Glomerular visceral epithelial cell (primary cell): ENCODE data around the gene ACTN2.

Experiments
- DNase-seq: peaks from one replicate; pipeline ENCODE4 v3.0.0-alpha.2; 2016; ENCODE audit errors: extremely low spot score

Gene ACTN2

DNA sequence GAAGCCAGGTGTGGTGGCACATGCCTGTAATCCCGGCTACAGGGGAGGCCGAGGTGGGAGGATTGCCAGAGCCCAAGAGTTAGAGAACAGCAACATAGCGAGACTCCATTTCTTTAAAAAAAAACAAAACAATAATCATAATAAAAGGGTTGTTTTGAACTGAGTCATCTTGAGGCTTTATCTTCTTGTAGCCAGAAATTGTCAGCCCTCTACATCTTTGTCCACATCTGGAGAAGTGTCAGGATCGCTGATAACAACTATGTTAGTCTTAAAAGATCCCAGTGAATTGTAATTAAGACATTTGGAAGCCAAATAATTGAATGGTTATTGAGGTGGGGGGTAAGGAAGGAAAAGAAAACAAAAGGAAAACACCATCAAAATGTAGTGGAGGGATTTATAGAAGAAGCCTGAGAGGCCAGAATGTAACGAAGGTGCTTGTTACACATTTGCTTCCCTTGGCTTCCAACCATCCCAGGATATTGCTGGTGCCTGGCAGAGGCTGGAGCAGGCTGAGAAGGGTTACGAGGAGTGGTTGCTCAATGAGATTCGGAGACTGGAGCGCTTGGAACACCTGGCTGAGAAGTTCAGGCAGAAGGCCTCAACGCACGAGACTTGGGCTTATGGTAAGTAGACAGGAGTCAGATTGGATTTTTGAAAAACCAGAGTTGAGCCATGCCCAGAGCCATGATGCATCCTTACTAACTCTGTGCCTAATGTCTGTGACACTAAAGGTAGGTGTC lies 56.3 kb downstream of the ACTN2 start:
- no peak for DNase-seq

DNA sequence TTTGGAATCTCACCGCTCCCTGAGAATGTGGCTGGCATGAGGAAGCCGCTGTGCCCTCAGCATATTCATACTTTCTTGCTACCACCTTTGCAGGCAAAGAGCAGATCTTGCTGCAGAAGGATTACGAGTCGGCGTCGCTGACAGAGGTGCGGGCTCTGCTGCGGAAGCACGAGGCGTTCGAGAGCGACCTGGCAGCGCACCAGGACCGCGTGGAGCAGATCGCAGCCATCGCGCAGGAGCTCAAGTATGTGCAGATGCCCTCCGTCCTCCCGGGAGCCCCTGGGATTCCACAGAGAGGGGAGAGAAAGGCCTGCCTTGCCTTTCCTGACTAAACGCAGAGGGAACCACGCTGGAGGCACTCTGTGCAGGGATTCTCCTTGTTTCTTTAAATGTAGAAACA lies 58.2 kb downstream of the ACTN2 start:
- no peak for DNase-seq

DNA sequence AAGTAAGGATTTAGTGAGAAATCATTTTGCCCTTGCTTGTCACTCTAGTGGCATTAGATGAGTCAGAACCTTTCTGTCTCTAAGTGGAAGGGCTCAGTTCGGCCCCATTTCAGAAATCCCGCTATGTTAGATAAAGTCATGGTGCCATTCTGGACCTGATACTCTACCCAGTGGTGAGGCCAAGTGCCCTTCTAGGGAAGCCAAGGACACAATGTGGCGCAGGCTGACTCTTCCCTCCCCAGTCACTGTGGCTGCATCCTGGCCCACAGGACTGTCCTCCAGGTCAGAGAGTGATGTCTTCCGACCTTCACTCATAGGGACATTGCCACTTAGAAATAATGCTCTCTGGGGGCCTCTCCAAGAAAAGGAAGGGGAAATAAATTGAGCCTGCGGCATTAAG lies 60.5 kb downstream of the ACTN2 start:
- no peak for DNase-seq

DNA sequence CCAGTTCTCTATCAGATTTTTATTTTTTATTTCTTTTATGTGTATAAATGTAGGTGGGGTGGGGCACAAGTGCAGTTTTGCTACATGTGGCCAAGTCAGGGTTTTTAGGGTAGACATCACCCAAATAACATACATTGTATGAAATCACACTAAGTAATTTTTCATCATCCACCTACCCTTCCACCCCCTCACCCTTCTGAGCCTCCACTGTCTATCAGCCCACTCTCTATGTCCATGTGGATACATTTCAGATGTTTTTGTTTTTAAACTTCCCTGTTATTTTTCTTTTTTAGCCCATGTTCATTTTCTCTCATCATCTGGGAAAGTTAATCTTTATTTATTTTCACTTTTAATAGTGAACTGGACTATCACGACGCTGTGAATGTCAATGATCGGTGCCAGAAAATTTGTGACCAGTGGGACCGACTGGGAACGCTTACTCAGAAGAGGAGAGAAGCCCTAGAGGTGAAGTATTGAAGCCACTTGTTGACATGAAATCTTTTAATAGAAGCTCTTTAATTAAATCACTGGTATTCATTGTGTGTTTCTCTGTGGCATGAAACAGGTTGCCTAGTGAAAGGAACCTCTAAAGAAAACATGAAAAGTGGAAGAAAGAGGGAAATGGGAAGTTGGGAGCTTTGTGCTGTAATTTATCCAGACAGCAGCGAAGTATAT lies 61.1 kb downstream of the ACTN2 start:
- DNase-seq, result no peak

DNA sequence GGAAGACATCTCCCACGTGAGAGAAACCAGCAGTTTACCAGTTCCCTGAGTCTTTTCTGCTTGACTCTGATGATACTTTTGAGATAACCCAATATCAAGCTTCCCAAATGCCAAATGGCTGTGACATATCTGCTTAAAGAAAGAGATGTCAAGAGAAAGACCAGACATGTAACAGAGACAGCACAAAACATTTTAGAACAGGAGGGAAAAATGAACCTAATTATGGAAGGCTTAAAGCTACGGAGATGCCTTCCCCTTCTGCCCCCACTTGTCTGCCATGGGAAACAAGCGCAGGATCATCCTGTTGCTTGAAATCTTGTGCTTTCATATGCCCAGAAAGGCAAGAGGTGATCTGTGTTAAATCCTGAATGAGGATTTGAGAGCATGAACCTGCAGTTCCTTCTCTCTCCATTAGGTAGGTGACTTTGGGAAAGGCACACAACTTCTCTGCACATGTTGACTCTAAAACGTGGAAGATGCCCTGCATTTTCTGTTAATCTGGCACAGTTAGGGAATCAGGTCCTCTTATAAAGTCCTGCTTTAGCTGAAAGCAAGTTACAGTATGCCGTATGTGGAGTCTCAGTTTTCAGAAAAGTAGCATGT lies 62.1 kb downstream of the ACTN2 start:
- no peak for DNase-seq

DNA sequence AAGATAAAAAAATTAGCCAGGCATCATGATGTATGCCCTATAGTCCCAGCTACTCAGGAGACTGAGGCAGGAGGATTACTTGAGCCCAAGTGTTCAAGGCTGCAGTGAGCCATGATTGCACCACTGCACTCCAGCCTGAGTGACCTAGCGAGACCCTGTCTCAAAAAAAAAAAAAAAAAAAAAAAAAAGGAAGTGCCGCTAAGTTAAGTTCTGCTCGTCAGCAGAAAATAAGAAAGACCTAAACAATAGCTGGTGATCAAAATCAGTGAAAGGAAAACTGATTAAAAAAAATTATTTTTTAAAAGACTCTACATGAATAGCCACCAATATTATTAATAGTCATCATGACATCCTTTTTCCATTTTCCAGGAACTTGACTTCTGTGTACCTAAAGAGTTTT lies 64.6 kb downstream of the ACTN2 start:
- DNase-seq, result no peak

DNA sequence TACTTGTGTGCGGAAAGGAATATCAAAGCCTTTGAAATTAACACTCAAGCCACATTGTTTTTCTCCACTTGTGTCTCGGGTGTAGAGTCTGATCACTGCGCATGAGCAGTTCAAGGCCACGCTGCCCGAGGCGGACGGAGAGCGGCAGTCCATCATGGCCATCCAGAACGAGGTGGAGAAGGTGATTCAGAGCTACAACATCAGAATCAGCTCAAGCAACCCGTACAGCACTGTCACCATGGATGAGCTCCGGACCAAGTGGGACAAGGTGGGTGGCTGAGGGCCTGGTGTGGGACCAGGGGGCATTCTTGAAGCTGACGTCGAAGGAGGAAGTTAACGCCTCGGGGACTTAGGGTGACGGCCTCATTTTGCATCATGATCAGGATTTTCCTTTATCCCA lies 65.1 kb downstream of the ACTN2 start:
- DNase-seq, result no peak

DNA sequence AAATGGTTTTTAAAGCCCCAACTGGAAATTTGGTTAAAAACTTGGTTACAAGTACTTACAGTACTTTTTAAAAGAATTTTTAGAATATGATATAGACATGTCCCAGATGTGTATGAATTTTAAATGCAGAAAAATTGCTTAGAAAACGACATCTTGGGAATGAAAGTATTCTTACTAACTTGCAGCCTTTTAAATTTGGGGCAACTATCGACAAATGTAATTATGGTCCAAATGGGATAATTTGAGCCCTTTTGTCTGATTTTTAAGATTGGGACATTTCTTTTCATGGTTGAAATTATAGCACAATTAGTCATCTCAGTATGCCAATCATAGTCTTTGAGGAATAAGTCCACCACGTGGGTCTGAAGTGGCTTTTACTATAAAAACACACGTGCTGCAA lies 65.6 kb downstream of the ACTN2 start:
- no peak for DNase-seq

DNA sequence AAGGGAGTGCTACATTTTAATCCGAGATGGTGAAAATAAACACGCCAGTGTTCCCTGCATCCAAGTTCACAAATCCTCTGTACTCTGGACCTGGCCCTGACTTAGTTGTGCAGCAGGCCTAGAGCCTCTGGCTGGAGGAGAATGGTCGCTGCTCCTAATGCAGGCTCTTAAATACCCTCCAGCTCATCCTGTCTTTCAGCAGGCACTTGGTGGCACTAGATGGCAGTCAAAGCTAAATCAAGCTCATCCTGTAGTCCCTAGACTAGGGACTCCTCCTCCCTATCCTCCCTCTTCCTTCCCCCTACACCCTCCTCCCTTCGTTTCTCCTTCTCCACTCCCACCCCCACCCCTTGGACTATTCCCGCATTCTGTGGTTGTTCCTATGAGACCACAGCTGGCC lies 67.2 kb downstream of the ACTN2 start:
- peak; percentile 25 for DNase-seq

DNA sequence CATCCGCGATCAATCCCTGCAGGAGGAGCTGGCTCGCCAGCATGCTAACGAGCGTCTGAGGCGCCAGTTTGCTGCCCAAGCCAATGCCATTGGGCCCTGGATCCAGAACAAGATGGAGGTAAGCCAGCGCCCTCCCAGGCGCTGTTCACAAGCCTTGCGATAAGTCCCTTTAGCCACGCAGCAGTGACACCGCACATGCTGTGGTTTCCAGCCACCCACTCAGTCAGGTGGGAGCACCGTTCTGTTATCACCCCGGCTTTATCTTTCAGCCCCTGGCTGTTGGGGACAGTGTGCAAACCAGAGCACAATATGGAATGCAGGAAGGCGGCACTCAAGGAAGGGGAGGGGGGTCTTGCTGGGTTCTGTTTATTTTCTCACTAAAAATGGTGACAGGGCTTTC lies 67.7 kb downstream of the ACTN2 start:
- DNase-seq, result no peak

DNA sequence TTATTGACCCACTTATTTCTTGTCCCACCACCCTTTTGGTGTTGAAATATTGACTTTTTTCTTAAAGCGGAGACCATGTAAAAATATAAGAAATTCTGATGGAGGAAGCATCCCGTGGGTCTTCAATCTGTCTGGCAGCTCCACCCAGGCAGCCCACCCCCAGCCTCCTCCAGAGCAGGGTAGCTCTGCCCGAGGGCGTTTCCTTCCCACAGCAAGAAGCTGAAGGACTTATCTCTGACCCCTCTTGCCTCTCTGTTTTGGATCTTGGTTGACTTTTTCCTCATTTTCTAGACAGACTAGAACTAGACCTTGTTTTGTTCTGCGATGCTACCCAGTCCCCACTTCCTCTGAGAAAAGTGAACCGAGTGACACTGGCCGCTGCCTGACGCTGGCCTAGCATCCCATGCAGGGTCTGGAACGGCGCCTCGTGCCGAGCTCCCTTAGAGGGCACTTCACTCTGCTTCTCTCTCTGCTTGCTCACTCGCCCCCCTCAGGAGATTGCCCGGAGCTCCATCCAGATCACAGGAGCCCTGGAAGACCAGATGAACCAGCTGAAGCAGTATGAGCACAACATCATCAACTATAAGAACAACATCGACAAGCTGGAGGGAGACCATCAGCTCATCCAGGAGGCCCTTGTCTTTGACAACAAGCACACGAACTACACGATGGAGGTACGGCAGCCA lies 68.4 kb downstream of the ACTN2 start:
- no peak for DNase-seq

DNA sequence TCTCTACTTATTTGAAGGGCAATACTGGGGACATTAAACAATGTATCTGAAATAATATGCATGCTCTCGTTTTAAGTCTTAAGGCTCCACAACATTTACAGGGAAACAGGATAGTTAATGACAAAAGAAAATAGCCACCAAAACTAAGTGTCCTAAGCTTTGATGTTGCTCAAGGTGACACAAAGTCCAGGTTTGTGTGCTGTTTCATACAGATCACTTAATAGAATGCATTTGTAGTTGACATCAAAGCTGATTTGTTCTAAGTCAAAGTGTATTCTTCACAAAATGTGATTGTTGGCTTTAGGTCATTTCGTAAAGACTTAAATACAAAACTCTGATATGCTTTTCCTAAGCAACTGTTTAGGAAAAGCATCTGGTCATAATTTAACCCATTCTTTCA lies 71.3 kb downstream of the ACTN2 start:
- no peak for DNase-seq

DNA sequence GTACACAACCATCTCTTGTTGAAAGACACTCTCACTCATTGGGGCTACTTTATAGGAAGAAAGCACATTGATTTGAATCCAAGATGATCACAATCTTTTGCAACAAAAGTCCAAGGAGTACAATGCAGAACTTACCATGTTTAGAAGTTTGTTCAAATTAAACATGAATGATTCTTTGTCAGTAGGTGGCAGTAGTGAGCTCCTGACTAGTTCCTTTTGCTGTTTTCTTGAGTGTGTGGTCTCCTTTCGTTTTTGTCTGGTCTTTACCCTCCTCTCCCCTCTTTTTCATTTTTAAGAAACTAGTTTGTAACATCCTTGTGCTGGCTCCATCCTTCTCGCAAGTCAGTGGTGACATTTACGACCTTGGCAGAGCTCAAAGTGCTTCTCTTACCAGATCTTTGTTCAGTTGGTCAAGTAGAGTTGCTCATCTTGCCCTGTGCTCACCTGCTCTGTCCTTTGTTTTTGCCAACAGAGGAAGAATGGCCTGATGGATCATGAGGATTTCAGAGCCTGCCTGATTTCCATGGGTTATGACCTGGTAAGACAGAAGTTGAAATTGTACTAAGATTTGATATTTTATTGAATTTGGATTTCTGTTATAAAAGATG lies 73.1 kb downstream of the ACTN2 start:
- peak; percentile 36 for DNase-seq

DNA sequence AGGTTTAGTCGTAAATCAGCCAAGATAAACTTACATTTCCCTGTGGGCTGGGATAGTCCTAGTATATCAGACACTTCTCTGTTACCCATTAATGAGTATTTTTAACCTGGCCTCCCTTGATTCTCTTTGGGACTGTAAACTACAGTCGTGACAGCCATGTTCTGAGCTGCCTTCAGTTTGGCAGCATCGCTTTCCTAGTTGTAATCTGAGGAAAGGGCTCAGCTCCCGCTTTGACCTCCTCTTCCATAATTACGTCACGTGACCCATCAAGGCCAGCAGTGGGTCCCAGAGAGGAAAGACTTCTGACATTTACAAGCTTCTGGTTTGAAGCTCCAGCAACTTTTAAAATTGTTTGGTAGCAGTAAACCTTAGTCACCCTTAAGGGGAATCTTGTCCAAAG lies 74.2 kb downstream of the ACTN2 start:
- DNase-seq, result no peak

DNA sequence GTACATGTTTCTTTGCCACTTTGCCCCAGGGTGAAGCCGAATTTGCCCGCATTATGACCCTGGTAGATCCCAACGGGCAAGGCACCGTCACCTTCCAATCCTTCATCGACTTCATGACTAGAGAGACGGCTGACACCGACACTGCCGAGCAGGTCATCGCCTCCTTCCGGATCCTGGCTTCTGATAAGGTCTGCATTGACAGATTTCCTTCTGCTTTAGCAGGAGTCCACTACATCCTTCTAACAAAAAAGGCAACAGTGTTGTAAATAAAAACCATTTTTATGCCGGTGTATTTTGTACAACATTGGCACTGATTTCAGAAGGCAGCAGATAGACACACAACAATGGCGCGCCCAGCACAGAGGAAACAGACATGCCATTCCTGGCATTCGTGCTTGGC lies 74.7 kb downstream of the ACTN2 start:
- no peak for DNase-seq

DNA sequence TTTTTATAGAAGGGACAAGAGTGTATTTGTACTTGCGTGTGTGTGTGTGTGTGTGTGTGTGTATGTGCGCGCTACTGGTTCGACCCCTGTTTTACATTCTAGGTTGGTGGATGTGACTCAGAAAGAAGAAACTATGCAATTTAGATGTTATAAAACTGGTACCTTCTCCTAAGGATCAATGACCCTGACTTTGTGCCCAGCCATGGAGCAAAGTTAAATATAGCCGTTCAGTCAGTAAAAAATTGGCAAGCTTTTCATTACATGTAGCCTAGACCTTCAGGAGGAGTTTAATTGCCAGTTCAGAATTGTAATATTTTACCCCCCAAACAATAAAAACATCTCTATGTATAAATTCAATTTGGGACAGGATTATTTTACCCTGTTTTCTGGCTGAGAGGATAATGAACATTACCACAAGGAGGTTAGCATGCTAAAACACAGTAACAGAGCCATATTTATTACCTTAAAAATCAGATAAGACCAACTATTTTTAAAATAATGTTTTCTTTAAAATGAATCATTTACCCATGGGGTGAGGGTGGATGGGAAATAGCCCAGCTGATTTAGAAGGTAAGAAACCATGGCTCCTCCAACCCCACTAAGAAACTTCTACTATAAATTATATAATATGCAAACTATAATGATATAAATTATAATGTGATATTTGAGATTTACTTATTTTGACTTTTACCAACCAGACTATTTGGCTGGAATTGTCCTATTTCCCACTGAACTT lies 75.3 kb downstream of the ACTN2 start:
- no peak for DNase-seq

DNA sequence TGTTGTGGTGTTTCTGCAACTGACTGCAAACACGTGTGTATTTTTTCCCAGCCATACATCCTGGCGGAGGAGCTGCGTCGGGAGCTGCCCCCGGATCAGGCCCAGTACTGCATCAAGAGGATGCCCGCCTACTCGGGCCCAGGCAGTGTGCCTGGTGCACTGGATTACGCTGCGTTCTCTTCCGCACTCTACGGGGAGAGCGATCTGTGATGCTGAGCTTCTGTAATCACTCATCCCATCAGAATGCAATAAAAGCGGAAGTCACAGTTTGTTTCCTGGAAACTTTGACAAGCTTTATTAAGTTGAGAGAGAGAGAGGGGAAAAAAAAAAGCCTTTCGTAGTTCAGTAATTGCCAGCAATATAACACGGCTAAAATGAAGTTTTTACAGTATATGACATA lies 76.1 kb downstream of the ACTN2 start:
- DNase-seq, result no peak

DNA sequence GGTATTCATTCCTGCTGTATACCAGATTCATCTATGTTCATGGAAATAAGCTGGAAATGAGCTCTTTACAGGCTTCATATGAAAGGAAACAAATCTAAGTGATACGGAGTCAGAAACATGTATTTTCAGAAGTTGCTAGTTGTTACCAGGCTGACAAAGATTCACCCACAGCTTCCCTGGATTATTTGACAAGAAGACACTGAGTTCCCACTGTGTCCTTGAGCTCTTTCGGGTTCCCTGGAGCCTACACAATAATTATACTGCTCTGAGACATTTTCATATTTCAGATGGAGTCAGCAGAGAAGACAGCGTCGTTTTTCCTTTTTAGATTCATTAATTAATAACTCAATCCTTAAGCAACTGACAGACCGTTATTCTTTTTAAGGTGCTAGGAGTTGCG lies 79.5 kb downstream of the ACTN2 start:
- no peak for DNase-seq

DNA sequence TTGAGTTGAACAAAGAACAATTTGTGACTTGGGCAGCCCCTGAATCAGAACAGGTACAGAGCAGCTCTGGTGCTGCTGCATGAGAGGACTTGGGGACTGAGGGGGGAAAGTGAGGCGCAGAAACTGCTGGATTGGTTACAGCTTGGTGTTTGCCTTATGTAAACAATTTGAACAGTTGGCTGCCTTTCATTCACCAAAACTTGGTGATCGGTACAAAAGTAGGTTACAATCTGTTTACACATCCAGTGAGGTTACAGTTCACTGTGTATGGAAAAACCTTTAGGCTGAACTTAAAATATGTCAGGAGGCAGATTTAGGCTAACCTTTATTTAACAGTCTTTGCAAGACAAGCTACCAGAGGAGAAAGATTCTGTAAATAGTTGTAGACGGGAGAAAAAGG lies 80.2 kb downstream of the ACTN2 start:
- no peak for DNase-seq

DNA sequence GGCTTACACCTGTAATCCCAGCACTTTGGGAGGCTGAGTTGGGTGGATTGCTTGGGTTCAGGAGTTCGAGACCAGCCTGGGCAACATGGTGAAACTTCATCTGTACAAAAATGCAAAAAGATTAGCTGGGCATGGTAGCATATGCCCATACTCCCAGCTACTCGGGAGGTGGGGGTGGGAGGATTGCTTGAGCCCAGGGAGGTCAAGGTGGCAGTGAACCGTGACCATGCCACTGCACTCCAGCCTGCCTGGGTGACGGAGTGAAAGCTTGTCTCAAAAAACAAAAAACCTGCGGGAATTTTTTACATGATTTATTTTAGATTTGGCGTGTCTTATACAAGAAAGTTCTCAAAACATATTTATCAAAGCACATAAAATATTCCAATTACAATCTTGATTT lies 81.0 kb downstream of the ACTN2 start:
- no peak for DNase-seq

DNA sequence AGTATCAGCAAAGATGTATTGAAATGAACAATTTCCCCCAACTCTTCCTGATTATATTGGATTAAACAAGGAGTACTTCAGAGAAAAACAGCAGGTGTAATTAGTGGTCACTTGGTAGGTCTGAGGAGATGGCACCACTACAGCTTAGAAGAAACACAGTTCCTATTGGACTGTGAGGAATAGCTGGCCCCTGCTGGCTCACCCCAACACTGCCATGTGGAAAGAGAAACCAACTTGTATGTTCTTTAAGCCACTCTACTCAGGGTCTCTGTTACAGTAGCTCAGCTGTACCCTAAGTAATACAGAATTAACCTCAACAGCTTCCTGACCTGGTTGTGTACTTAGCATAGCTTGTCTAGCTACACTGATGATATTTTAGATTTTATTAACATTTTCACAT lies 82.3 kb downstream of the ACTN2 start:
- no peak for DNase-seq

DNA sequence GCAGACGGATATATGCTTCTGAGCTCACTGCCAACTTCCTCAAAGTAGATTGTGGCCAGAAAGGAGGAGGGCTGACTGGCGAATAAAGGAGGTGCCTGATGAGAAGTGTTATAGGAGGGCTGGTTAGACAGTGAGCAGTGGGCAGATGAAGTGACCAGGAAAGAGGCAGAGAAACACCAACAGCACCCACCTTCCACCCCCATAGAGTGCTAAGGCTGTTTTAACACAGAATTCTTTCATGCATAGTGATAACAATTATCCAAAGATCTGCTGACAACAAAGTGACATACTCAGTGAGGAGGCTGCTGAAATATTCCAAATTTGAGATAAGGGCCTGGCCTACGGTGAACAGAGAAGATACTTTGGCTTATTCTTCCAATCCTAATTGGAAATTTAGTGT lies 87.6 kb downstream of the ACTN2 start:
- DNase-seq, result no peak
